Thyroid gland (tissue), 4 donors: Measurements from ENCODE around the gene PADI6.

ENCODE experiments used
- CTCF ChIP-seq, 6 experiments: fragments of 200-600 bp in 3 of 6; fragments of 450-650 bp in 3 of 6; sonication (generic) in 3 of 6; IDR thresholded peaks; one replicate each; pipeline ENCODE4 v1.5.1; 2016 to 2019; ENCODE audit warnings: antibody characterized with exemption in 6 of 6, mild to moderate bottlenecking in 2 of 6, inconsistent platforms in 1 of 6, moderate library complexity in 1 of 6
- POLR2A ChIP-seq, 2 donors: fragments of 450-650 bp; IDR thresholded peaks; one replicate each; pipeline ENCODE4 v1.6.1; 2017; ENCODE audit warnings: antibody characterized with exemption in 2 of 2, mild to moderate bottlenecking in 2 of 2, moderate library complexity in 1 of 2

GRCh38 chr1:17392199-17392740, 20.3 kb downstream of the PADI6 start:
- no peak for TF ChIP-seq CTCF (IDR thresholded peaks at IDR 0.05)
- TF ChIP-seq POLR2A (IDR thresholded peaks at IDR 0.05) = no peak
